PC-9 (cell line): Measurements from ENCODE around the gene MAD2L1.

ENCODE experiments used
- CTCF ChIP-seq: fragments of 200-600 bp; sonication (generic); conservative IDR thresholded peaks from 2 replicates; pipeline ENCODE4 v1.6.1; 2017; ENCODE audit warnings: mixed run types, antibody characterized with exemption, mild to moderate bottlenecking, moderate library complexity
- EZH2 ChIP-seq: fragments of 200-600 bp; sonication (generic); IDR thresholded peaks from 2 replicates; pipeline ENCODE4 v1.8.0; 2017; ENCODE audit warnings: antibody characterized with exemption, low read depth

- TF ChIP-seq CTCF (no peak), EZH2 (no peak)
Measured at GRCh38 chr4:120055795-120056194, 10.9 kb downstream of the MAD2L1 start.
